HG03139 (cell line): ENCODE data around the gene TSC22D1.
"Not testable (repeated sequence)": the region's sequence is repeated elsewhere in the genome, so short reads cannot be mapped to it uniquely, and the experiment has no call there.

Experiments
- ATAC-seq: cut with Tn5 transposase; IDR thresholded peaks from one replicate; pipeline ENCODE4 v1.9.1; 2021; ENCODE audit not compliant: unreplicated experiment

TSC22D1 gene

GRCh38 chr13:44573790-44574465, 2.2 kb downstream of the TSC22D1 start:
- no peak for ATAC-seq

GRCh38 chr13:44573071-44573470, 3.1 kb downstream of the TSC22D1 start:
- ATAC-seq, result no peak

GRCh38 chr13:44566601-44567000, 9.5 kb downstream of the TSC22D1 start:
- ATAC-seq, result no peak

DNA sequence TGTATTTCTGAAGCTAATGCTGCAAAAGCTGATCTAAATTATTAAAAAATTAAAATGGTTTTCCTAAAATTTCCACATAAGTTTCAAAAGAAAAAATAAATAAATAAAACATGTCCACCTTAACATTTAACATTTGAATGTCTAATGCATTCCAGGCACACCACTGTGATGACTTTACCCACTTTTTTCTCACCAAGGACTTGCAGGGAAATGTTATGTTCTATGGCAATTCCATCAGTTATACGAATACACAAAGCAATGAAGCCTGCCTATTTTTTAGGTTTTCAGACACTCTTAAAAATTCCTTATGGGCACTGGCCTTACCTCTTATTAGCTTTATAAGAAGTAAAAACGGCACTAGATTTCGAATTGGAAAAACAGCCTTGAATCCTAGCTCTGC, 10.2 kb downstream of the TSC22D1 start:
- ATAC-seq, result no peak

GRCh38 chr13:44564936-44565335, 11.2 kb downstream of the TSC22D1 start:
- no peak for ATAC-seq

DNA sequence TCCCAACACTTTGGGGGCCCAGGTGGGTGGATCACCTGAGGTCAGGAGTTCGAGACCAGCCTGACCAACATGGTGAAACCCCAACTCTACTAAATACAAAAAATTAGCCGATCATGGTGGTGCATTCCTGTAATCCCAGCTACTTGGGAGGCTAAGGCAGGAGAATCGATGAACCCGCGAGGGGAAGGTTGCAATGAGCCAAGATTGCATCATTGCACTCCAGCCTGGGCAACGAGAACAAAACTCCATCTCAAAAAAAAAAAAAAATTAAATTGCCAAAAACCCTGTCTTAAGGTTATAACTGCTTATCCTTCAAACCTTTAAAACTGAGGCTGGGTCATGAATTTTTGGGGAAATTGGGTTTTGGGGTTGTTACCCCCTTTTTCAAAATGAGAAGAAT, 13.3 kb downstream of the TSC22D1 start:
- ATAC-seq, result not testable (repeated sequence)

DNA sequence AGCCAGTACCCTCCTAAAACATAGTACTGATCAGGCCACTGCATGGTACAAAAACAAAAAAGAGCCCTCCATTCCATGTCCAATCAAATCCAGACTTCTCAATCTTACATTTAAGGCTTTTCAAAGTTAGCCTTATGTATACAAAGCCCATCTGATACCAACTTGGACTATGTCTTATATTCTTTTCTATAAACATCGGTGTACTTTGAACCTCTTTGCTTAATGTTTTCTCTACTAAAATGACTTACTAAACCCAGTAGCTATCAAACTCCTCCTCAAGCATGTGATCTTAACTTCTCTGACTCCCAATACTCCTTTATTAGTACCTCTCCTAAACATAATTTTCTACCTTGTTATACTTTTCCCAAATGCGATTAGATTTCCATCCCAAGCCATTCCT, 14.8 kb downstream of the TSC22D1 start:
- no peak for ATAC-seq

DNA sequence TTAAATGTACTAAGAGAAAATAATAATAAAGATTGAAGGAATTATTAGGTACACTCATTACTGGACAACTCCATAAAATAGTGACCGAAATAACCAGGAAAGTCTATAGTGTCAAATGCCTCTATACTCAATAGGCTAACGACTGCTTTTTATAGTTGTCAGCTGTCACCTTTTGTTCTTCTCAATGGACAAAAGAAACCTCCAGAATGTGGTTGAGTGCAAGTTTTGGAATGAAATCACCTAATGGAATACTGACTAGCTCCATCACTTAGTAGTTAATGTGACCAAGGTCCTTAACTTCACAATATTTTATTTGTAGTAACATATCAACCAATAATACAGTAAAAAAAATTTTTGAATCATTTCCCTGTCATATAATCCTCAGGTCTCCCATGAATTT, 18.1 kb downstream of the TSC22D1 start:
- no peak for ATAC-seq

DNA sequence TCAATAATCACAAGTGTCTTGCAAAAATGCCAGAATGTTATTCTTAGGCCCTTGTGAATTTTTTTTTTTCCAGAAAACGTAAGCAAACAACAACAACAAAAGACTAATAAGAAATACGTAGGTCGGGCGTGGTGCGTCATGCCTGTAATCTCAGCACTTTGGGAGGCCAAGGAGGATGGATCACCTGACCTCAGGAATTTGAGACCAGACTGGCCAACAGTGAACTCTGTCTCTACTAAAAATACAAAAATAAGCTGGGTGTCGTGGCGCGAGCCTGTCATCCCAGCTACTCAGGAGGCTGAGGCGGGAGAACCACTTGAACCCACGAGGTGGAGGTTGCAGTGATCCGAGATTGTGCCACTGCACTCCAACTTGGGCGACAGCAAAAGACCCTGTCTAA, 20.9 kb downstream of the TSC22D1 start:
- no peak for ATAC-seq

GRCh38 chr13:44549476-44549875, 26.7 kb downstream of the TSC22D1 start:
- no peak for ATAC-seq

- ATAC-seq, result no peak
Observed at GRCh38 chr13:44546164-44546563, 30.0 kb downstream of the TSC22D1 start.

DNA sequence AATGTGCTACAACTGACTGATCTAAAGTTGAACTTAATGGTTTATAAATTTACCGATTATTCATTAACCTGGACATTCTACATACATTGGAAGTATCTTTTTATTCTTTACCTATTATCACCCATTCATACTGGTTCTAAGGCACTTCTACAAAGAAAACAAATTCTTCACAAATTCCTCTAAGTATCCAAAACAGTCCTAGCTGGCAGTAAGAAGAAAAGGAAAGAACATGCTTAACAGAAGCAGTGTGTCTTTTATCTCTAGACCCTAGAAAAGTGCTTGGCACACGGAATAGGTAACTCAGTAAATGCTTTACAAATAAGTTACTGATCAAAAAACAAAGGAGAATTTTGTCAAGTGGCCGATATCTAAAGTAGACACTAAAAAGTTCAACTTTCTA, 32.8 kb downstream of the TSC22D1 start:
- ATAC-seq, result no peak

DNA sequence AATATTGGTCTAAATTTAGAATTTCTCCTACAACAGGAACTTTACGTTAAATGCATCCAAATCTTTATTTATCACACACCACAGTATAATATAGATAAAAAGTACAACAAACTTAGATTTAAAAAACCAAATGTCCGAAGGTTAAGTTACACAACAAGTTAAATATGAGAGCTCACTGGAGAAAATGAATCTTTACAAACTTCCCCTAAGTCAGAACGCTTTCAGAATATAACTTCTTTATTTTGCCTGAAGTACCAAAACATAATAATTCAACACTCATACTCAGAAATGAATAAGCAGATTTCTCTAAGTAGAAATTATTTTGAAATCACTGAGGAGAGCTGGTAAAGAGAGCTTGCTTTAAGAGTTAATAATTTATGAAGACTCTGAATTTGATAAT, 33.8 kb downstream of the TSC22D1 start:
- no peak for ATAC-seq

- no peak for ATAC-seq
Observed at GRCh38 chr13:44541601-44542000, 34.5 kb downstream of the TSC22D1 start.

DNA sequence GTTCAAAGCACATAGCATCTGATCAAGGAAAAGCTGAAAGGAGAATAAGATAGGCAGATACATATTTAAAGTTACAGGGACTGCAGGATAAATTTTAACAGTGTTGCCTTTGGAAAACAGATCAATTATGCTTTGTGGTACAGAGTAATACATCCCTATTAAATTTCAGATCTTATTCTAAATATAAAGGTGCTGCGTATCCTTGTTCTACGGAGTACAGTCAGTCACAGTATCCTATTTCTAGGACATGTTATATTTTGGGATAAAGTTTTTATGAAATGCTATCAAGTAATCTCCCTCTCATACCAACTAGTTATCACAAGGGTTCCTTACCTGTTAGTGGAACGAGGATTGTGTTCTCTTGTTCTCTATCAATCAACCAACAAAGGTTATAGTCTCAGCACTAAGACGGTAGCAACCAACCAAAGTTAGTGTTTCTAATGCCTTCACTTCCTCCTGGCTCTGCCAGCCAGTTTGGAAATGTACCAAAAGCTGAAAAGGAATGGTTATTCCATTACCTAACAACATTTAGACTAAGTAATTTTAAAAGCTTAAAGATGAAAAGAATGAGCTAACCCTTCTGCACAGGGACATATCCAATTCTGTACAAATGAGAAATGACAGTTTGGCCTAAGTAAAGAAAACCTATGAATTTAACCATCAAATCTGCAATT, 35.2 kb downstream of the TSC22D1 start:
- ATAC-seq, result no peak

DNA sequence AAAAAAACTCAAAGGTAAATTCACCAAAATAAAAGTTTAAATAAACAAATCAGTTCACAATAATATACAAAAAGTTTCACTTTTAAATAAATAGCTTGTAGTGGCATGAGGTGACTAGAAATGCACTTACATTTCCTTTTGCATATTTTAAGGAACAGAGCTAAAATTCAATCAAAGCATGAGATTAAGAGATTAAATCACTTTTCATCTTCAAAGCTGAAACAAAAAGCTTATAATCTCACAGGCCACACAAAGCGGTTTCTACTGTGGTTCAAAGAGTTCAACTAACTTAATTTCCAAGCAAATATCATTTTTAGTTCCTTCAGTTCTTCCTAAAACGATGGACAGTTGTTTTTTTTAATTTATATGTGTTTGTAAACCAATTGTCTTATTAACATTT, 38.9 kb downstream of the TSC22D1 start:
- no peak for ATAC-seq

- ATAC-seq, result no peak
Observed at GRCh38 chr13:44523146-44524015, 52.7 kb downstream of the TSC22D1 start.

GRCh38 chr13:44519642-44520041, 56.5 kb downstream of the TSC22D1 start:
- no peak for ATAC-seq

DNA sequence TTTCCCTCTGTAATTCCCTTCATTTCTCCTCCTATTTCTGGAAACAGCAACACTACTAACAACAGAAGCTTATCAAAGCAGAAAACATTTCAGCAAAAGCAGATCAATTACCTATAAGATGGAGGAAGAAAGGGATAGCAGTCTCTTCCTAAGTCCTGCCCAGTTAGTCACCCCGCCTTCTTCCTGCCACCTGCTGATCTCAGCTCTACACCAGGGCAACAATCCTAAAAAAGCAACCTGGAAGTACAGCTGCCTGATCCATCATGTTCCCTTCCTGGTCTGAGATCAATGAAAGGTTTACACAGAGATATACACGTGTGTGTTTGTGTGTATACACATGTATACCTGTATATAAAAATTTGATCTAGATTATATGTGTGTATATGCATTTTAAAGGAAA, 59.4 kb downstream of the TSC22D1 start:
- no peak for ATAC-seq

DNA sequence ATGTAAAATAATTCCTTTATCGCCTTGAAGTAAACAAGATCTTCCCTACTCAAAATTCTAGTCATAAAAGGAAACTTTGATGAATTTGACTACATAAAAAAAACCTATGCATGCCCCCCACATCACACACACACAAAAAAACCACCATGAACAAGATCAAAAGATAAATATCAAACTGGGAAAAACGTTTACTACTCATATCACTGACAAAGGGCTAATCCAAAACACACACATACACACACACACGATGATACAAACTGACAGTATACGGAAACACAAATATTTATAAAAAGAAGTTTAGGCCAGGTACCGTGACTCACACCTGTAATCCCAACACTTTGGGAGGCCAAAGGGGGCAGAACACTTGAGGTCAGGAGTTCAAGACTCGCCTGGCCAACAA, 61.9 kb downstream of the TSC22D1 start:
- no peak for ATAC-seq

DNA sequence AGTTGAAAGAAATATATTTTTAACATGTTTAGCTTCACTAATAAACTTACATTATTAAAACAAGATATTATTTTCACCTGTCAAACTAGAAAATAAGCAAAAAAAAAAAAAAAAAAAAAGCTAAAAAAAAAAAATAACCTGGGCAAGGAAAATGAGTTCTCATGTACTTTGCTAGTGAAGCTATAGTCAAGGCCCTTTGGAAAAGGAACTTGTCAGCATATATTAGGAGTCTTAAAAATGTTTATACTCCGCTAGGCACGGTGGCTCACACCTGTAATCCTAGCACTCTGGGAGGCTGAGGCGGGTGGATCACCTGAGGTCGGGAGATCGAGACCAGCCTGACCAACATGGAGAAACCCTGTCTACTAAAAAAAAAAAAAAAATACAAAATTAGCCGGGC, 66.3 kb downstream of the TSC22D1 start:
- ATAC-seq, result not testable (repeated sequence)

- ATAC-seq, result no peak
Observed at GRCh38 chr13:44508562-44509077, 67.5 kb downstream of the TSC22D1 start.
